SW480 (cell line): ENCODE measurements around the gene HNRNPAB.
"Not testable (repeated sequence)": the region's sequence is repeated elsewhere in the genome, so short reads cannot be mapped to it uniquely, and the experiment has no call there.

Experiments
- DNase-seq: peaks from one replicate; pipeline ENCODE4 v3.0.0-alpha.2; 2016; ENCODE audit warnings: low spot score

Gene HNRNPAB

GRCh38 chr5:178196986-178197385 is 7.3 kb upstream of the HNRNPAB start:
- no peak for DNase-seq

GRCh38 chr5:178198151-178198550 is 6.2 kb upstream of the HNRNPAB start:
- not testable (repeated sequence) for DNase-seq

GRCh38 chr5:178198706-178199105 is 5.6 kb upstream of the HNRNPAB start:
- no peak for DNase-seq

- no peak for DNase-seq
Observed at GRCh38 chr5:178199581-178200434, 4.5 kb upstream of the HNRNPAB start.

GRCh38 chr5:178201221-178201926 is 3.0 kb upstream of the HNRNPAB start:
- no peak for DNase-seq

- no peak for DNase-seq
Observed at GRCh38 chr5:178201927-178202235, 2.5 kb upstream of the HNRNPAB start.

- DNase-seq: no peak
Observed at GRCh38 chr5:178202541-178202940, 1.8 kb upstream of the HNRNPAB start.

GRCh38 chr5:178203670-178204181 is 607 bp upstream of the HNRNPAB start:
- no peak for DNase-seq

- peak; percentile 58 for DNase-seq
Observed at GRCh38 chr5:178204935-178205748, 809 bp downstream of the HNRNPAB start.

GRCh38 chr5:178205749-178206047 is 1.4 kb downstream of the HNRNPAB start:
- no peak for DNase-seq

- no peak for DNase-seq
Observed at GRCh38 chr5:178206166-178207101, 2.1 kb downstream of the HNRNPAB start.

- DNase-seq: no peak
Observed at GRCh38 chr5:178207183-178207916, 3.0 kb downstream of the HNRNPAB start.

- DNase-seq: no peak
Observed at GRCh38 chr5:178207917-178208280, 3.6 kb downstream of the HNRNPAB start.

- DNase-seq: no peak
Observed at GRCh38 chr5:178208540-178209227, 4.4 kb downstream of the HNRNPAB start.

- DNase-seq: no peak
Observed at GRCh38 chr5:178209334-178210072, 5.2 kb downstream of the HNRNPAB start.

GRCh38 chr5:178210073-178210535 is 5.8 kb downstream of the HNRNPAB start:
- no peak for DNase-seq

GRCh38 chr5:178210686-178211085 is 6.4 kb downstream of the HNRNPAB start:
- no peak for DNase-seq

- DNase-seq: no peak
Observed at GRCh38 chr5:178211095-178212048, 7.0 kb downstream of the HNRNPAB start.
